Upper lobe of right lung (tissue), 1 donor: Measurements from ENCODE around the gene BCL2L14. TPM values are rescaled to one million over a fixed set of nuclear protein-coding genes. Genes with fewer than 3 reads are reported as not detected.
A peak's percentile ranks its signal among the peaks of the same experiment; 100 is the strongest.
"Not testable (repeated sequence)": the region's sequence is repeated elsewhere in the genome, so short reads cannot be mapped to it uniquely, and the experiment has no call there.

Experiments used
- ATAC-seq: fragments of 200-7000 bp; cut with Tn5 transposase; one replicate; pipeline ENCODE4 v1.9.1; 2020; ENCODE audit warnings: mild to moderate bottlenecking, moderate library complexity
- DNase-seq: peaks from one replicate; pipeline ENCODE4 v3.0.0-alpha.2; 2020
- H3K27ac ChIP-seq: fragments of 200-600 bp; one replicate; pipeline ENCODE4 v1.8.0; 2022
- H3K27me3 ChIP-seq: fragments of 200-600 bp; one replicate; pipeline ENCODE4 v1.8.0; 2022; ENCODE audit warnings: mild to moderate bottlenecking
- H3K36me3 ChIP-seq: fragments of 200-600 bp; one replicate; pipeline ENCODE4 v1.8.0; 2022
- H3K4me1 ChIP-seq: fragments of 200-600 bp; one replicate; pipeline ENCODE4 v1.8.0; 2022
- H3K4me3 ChIP-seq: fragments of 200-600 bp; one replicate; pipeline ENCODE4 v1.8.0; 2022; ENCODE audit warnings: mild to moderate bottlenecking
- H3K9me3 ChIP-seq: fragments of 200-600 bp; one replicate; pipeline ENCODE4 v1.8.0; 2022
- intact Hi-C: fragments of 100-400 bp; cut with DNase I; formaldehyde crosslinking; loops from one replicate; pipeline ENCODE4 v1.11.0; 2022
- total RNA-seq: library from RNA; stranded (reverse); fragmentation: NEBNext Ultra II Directional; extraction: Animal tissue kit (Norgen Biotek cat#: 25700); gene quantifications from one replicate; pipeline ENCODE4 v1.2.1, GENCODE V29; 2021
- TF ChIP-seq, protein P1 (sequence below): fragments of 200-600 bp; IDR thresholded peaks from one replicate; pipeline ENCODE4 v1.8.0; 2022; ENCODE audit warnings: antibody characterized with exemption
- donor health status: DM: no; HTN: yes; CAD: no; lungs with severe emphysema.

The BCL2L14 gene
- total RNA-seq, 1 donor from 2014 or later = 1.4 TPM

DNA sequence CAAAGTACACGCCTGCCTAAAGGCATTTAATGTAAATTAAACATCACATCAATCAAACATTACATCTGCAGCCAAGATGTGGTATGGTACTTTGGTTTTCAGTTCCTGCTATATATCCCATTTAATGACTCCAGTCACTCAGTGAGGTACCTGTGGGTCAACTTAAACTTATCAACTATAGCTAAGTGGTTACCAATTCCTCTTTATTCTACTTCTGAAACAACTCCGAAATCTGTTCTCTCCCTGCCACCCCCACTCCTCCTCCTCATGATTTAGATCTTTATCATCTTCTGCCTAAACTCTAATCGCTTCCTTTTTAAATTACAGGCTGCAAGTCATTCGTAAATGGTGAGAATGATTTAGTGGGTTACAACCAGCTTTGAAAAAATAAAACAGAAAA lies 57.9 kb downstream of the BCL2L14 start:
- Histone ChIP-seq H3K4me3 (no peak overlapping the region), H3K36me3 (peaks cover 63% of the 10 kb centered on the region), H3K4me1 (no peaks in the 10 kb centered on the region), H3K9me3 (no peaks in the 10 kb centered on the region), H3K27me3 (no peaks in the 10 kb centered on the region), H3K27ac (no peak overlapping the region)
- TF ChIP-seq, protein P1, sequence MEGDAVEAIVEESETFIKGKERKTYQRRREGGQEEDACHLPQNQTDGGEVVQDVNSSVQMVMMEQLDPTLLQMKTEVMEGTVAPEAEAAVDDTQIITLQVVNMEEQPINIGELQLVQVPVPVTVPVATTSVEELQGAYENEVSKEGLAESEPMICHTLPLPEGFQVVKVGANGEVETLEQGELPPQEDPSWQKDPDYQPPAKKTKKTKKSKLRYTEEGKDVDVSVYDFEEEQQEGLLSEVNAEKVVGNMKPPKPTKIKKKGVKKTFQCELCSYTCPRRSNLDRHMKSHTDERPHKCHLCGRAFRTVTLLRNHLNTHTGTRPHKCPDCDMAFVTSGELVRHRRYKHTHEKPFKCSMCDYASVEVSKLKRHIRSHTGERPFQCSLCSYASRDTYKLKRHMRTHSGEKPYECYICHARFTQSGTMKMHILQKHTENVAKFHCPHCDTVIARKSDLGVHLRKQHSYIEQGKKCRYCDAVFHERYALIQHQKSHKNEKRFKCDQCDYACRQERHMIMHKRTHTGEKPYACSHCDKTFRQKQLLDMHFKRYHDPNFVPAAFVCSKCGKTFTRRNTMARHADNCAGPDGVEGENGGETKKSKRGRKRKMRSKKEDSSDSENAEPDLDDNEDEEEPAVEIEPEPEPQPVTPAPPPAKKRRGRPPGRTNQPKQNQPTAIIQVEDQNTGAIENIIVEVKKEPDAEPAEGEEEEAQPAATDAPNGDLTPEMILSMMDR = no peak
- no peak for ATAC-seq
- intact Hi-C loops = no loop called here
- DNase-seq = no peak

DNA sequence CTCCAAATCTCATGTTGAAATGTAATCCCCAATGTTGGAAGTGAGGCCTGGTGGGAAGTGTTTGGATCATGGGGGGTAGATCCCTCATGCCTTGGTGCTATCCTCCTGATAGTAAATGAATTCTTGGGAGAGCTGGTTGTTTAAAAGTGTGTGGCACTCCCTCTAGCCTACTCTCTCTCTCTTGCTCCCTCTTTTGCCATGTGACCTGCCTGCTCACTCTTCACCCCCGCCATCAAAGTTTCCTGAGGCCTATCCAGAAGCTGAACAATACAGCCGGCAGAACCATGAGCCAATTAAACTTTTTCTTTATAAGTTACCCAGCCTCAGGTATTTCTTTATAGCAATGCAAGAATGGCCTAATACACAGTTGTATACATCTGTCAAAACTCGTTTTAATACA lies 62.5 kb downstream of the BCL2L14 start:
- H3K4me3 ChIP-seq = no peak overlapping the region
- TF ChIP-seq, protein P1 = no peak
- DNase-seq (no peak), ATAC-seq (peak; percentile 23)
- H3K27ac ChIP-seq = no peak overlapping the region
- H3K36me3 ChIP-seq = peaks cover 32% of the 10 kb centered on the region
- H3K27me3 ChIP-seq = no peaks in the 10 kb centered on the region
- no peaks in the 10 kb centered on the region for H3K4me1 ChIP-seq
- intact Hi-C loops = no loop called here
- H3K9me3 ChIP-seq = no peaks in the 10 kb centered on the region

DNA sequence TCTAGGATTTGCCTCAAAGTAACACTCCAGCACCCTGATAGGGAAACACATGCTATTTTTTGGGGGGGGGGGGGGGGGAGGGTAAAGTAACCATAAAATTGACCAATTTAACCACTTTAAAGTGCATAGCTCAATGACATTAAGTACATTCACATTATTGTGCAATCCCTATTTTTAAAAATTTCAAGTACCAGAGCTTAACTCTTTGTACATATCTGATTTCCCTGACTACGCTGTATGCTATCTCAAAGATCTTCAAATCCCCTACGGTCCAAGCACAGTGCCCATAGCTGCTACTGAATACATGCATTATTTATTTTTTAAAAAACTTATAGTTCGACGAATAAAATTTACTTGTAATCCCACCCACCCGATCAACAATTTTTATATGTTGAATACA lies 63.0 kb downstream of the BCL2L14 start:
- no peak for ATAC-seq

DNA sequence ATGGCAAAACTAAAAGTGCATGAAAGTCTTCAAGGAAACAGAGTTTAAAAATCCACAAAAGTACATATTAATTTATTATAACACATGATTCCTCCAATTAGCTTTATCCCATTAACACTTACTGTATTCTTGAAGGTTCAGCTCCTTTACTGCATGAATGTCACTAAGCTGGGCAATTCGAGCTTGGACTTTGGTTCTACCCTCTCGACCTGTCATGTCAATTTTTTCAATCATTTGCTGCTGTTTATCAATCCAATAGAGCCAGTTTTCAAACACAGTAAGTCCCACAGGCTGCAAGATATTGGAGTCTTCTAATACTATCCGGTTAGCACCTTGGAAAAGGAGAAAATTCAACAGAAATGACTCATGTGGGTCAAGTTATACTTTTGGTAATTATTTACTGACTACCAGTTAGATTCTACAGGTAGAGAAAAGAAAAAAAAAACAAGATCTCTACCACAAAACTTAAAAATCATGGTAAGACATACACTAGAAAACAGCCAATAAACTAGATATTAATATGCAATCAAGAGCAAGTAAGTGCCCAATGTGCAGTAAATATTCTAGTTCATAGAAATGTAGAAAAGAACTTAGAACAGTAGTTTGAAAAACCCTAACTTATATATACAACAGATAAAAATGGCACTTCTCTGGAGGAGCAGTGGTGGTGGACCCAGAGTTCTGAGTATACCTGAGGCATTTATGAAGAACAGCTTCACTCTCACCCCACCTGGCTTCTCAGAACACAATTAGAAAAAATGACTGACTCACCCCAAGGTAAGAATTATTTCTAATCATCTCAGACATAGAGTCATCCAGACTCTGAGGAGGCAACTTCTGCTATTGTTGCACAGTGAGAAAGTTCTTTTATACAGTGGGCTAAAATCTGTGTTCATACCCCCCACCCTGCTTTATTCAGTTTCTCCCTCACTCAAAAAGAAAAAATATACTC lies 67.7 kb downstream of the BCL2L14 start:
- TF ChIP-seq, protein P1 = no peak
- ATAC-seq (no peak), DNase-seq (no peak)
- Histone ChIP-seq H3K27ac (no peak overlapping the region), H3K9me3 (no peaks in the 10 kb centered on the region), H3K4me3 (no peak overlapping the region), H3K27me3 (no peaks in the 10 kb centered on the region), H3K4me1 (no peaks in the 10 kb centered on the region), H3K36me3 (peaks cover 5% of the 10 kb centered on the region)
- intact Hi-C loops = no loop called here

More for the DNA sequence above, 63.0 kb downstream of the BCL2L14 start:
- H3K36me3 ChIP-seq = peaks cover 32% of the 10 kb centered on the region
- TF ChIP-seq, protein P1 = no peak
- no peak overlapping the region for H3K27ac ChIP-seq
- H3K4me1 ChIP-seq = no peaks in the 10 kb centered on the region
- no peak overlapping the region for H3K4me3 ChIP-seq
- no peak for DNase-seq
- intact Hi-C loops = no loop called here
- H3K27me3 ChIP-seq = no peaks in the 10 kb centered on the region
- no peaks in the 10 kb centered on the region for H3K9me3 ChIP-seq

DNA sequence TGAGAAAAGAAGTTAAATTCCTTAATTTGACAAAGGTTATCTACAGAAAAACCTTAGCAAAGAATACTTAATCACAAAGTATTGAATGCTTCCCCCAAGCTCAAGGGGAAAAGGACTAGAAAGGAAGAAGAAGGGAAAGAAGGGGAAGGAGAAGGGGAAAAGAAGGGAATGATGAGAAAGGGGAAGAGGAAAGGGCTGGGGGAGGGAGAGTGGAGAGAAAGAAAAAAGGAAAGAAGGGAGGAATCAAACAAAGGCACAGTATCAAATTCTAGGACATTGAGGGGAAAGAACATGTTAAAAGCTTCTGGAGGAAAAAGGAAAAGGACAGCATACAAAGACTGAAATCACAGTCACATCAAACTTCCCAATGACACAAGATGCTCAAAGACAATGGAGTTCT lies 70.3 kb downstream of the BCL2L14 start:
- DNase-seq (no peak), ATAC-seq (no peak)
- Histone ChIP-seq H3K9me3 (no peaks in the 10 kb centered on the region), H3K36me3 (peaks cover 16% of the 10 kb centered on the region), H3K27ac (no peak overlapping the region), H3K4me3 (no peak overlapping the region), H3K4me1 (no peaks in the 10 kb centered on the region), H3K27me3 (no peaks in the 10 kb centered on the region)
- intact Hi-C loops = no loop called here
- TF ChIP-seq, protein P1 = no peak

DNA sequence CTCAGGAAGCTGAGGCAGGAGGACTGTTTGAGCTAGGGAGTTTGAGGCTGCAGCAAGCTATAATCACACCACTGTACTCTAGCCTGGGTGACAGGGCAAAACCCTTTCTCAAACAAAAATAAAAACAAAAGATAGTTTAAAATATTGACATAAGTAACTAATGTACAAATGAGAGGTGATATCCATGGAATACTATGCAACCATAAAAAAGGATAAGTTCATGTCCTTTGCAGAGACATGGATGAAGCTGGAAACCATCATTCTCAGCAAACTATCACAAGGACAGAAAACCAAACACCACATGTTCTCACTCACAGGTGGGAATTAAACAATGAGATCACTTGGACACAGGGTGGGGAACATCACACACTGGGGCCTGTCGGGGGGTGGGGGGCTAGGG lies 73.8 kb downstream of the BCL2L14 start:
- H3K4me1 ChIP-seq, DNase-seq, H3K4me3 ChIP-seq, H3K9me3 ChIP-seq, H3K27ac ChIP-seq, H3K27me3 ChIP-seq, ATAC-seq, intact Hi-C loops: not testable (repeated sequence)
- peaks cover 36% of the 10 kb centered on the region for H3K36me3 ChIP-seq
